ENCODE data around the gene GJC2. TPM values are rescaled to one million over a fixed set of nuclear protein-coding genes. Genes with fewer than 3 reads are reported as not detected.

GJC2 gene
- polyA plus RNA-seq, 1 of the 3 experiments (the other 2 are of a cell fraction): 0.92 TPM

DNA sequence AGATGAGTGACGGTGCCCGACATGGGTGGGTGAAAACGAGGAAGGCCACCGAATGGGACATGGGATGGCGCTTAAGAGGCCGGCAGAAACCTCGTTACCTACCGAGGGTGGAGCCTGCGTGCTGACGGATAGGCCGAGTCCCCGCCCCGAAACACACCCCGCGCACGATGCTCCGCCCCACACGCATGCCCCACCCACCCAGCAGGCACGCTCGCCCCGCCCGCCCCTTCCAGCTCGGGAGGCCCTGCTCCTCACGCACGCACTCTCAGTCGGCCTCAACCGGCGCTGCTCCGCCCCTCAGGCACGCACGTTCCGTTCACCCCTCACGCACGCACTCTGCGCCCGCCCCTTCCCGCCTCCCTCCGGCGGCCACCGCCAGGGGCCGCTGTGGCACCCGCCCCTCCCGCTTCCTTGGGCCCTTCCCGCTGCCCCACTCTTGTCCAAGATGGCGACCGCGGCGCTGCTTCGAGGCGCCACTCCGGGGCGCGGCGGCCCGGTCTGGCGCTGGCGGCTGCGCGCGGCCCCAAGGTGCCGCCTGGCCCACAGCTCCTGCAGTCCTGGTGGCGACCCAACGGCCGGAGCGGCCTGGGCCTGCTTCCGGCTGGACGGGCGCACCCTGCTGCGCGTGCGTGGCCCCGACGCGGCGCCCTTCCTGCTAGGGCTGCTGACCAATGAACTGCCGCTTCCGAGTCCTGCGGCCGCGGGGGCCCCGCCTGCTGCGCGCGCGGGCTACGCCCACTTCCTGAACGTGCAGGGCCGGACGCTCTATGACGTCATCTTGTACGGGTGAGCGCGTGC, 15.8 kb downstream of the GJC2 start, which contains the start of gene IBA57:
Gene IBA57 (plus strand): TSS at position 433 of the 798 bp plus-strand sequence. CDS start 13 bp downstream, at position 446.
- Histone ChIP-seq H3K4me1 (ENCODE audit: control insufficient read depth in 1 of 2, insufficient read depth in 2 of 2, low read depth in 1 of 2, low read length in 1 of 2) (peaks cover 13 to 25% of the 10 kb centered on the region in 2 experiments; a peak in 3 of 4 replicates), H3K4me2 (peak within 1 kb of the TSS; percentile 97), H3K36me3 (replicated peaks in 1 of 2; ENCODE audit: control insufficient read depth in 1 of 2, insufficient read depth in 2 of 2, low read length in 1 of 2) (no peaks in the 10 kb centered on the region), H3K27ac (ENCODE audit: low read depth in 2 of 2, low read length in 1 of 2) (peak within 1 kb of the TSS; percentile 93 to 98), H3K79me2 (ENCODE audit: insufficient read depth) (peaks cover 24% of the 10 kb centered on the region), H3K9me2 (no peaks in the 10 kb centered on the region), H3K4me3 (ENCODE audit: low read depth in 2 of 2, low read length in 1 of 2) (peak within 1 kb of the TSS; percentile 74 to 79), H3K9ac (peak within 1 kb of the TSS; percentile 99), H2AFZ (ENCODE audit: low read depth) (peak within 1 kb of the TSS; percentile 93; the same call in 1 of the 2 replicates), H3K9me3 (no peaks in the 10 kb centered on the region), H3F3A (replicated peaks; ENCODE audit: insufficient read depth) (no peaks in the 10 kb centered on the region), H4K20me1 (ENCODE audit: insufficient read depth) (no peaks in the 10 kb centered on the region), H3K27me3 (ENCODE audit: insufficient read depth) (no peaks in the 10 kb centered on the region)
- TF ChIP-seq FOSL2 (IDR thresholded peaks at IDR 0.05; ENCODE audit: borderline replicate concordance, low read depth) (no peak), YY1 (IDR thresholded peaks at IDR 0.05; ENCODE audit: low read depth) (peak; percentile 90), NRF1 (IDR thresholded peaks at IDR 0.05; ENCODE audit: low read depth, low read length) (peak; percentile 86), RXRA (IDR thresholded peaks at IDR 0.05; ENCODE audit: borderline replicate concordance, low read depth) (no peak), RAD21 (IDR thresholded peaks at IDR 0.05; ENCODE audit: low read length) (no peak), TAF1 (IDR thresholded peaks at IDR 0.05; ENCODE audit: borderline replicate concordance, low read depth, low read length) (peak; percentile 85; the same call in 1 of the 2 replicates), GABPA (IDR thresholded peaks at IDR 0.05; ENCODE audit: low read depth) (peak; percentile 67), POLR2AphosphoS5 (IDR thresholded peaks at IDR 0.05; ENCODE audit: low read depth, low read length) (peak; percentile 69), ELF1 (IDR thresholded peaks at IDR 0.05) (peak; percentile 90), MXI1 (IDR thresholded peaks at IDR 0.05; ENCODE audit: low read depth, low read length) (peak; percentile 14; the same call in 1 of the 2 replicates)
- TF ChIP-seq, protein P1, sequence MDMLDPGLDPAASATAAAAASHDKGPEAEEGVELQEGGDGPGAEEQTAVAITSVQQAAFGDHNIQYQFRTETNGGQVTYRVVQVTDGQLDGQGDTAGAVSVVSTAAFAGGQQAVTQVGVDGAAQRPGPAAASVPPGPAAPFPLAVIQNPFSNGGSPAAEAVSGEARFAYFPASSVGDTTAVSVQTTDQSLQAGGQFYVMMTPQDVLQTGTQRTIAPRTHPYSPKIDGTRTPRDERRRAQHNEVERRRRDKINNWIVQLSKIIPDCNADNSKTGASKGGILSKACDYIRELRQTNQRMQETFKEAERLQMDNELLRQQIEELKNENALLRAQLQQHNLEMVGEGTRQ (IDR thresholded peaks at IDR 0.05; ENCODE audit: borderline replicate concordance, low read depth, low read length): no peak
- TF ChIP-seq, protein P2, sequence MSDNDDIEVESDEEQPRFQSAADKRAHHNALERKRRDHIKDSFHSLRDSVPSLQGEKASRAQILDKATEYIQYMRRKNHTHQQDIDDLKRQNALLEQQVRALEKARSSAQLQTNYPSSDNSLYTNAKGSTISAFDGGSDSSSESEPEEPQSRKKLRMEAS (IDR thresholded peaks at IDR 0.05; ENCODE audit: low read depth): peak; percentile 72
- TF ChIP-seq, protein P3, sequence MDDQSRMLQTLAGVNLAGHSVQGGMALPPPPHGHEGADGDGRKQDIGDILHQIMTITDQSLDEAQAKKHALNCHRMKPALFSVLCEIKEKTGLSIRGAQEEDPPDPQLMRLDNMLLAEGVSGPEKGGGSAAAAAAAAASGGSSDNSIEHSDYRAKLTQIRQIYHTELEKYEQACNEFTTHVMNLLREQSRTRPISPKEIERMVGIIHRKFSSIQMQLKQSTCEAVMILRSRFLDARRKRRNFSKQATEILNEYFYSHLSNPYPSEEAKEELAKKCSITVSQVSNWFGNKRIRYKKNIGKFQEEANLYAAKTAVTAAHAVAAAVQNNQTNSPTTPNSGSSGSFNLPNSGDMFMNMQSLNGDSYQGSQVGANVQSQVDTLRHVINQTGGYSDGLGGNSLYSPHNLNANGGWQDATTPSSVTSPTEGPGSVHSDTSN (IDR thresholded peaks at IDR 0.05): peak; percentile 59
- TF ChIP-seq, protein P4, sequence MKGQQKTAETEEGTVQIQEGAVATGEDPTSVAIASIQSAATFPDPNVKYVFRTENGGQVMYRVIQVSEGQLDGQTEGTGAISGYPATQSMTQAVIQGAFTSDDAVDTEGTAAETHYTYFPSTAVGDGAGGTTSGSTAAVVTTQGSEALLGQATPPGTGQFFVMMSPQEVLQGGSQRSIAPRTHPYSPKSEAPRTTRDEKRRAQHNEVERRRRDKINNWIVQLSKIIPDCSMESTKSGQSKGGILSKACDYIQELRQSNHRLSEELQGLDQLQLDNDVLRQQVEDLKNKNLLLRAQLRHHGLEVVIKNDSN (IDR thresholded peaks at IDR 0.05; ENCODE audit: borderline replicate concordance, low read depth): peak; percentile 43; the same call in 1 of the 2 replicates
- TF ChIP-seq, protein P5, sequence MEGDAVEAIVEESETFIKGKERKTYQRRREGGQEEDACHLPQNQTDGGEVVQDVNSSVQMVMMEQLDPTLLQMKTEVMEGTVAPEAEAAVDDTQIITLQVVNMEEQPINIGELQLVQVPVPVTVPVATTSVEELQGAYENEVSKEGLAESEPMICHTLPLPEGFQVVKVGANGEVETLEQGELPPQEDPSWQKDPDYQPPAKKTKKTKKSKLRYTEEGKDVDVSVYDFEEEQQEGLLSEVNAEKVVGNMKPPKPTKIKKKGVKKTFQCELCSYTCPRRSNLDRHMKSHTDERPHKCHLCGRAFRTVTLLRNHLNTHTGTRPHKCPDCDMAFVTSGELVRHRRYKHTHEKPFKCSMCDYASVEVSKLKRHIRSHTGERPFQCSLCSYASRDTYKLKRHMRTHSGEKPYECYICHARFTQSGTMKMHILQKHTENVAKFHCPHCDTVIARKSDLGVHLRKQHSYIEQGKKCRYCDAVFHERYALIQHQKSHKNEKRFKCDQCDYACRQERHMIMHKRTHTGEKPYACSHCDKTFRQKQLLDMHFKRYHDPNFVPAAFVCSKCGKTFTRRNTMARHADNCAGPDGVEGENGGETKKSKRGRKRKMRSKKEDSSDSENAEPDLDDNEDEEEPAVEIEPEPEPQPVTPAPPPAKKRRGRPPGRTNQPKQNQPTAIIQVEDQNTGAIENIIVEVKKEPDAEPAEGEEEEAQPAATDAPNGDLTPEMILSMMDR (IDR thresholded peaks at IDR 0.05): peak; percentile 79
- TF ChIP-seq, protein P6, sequence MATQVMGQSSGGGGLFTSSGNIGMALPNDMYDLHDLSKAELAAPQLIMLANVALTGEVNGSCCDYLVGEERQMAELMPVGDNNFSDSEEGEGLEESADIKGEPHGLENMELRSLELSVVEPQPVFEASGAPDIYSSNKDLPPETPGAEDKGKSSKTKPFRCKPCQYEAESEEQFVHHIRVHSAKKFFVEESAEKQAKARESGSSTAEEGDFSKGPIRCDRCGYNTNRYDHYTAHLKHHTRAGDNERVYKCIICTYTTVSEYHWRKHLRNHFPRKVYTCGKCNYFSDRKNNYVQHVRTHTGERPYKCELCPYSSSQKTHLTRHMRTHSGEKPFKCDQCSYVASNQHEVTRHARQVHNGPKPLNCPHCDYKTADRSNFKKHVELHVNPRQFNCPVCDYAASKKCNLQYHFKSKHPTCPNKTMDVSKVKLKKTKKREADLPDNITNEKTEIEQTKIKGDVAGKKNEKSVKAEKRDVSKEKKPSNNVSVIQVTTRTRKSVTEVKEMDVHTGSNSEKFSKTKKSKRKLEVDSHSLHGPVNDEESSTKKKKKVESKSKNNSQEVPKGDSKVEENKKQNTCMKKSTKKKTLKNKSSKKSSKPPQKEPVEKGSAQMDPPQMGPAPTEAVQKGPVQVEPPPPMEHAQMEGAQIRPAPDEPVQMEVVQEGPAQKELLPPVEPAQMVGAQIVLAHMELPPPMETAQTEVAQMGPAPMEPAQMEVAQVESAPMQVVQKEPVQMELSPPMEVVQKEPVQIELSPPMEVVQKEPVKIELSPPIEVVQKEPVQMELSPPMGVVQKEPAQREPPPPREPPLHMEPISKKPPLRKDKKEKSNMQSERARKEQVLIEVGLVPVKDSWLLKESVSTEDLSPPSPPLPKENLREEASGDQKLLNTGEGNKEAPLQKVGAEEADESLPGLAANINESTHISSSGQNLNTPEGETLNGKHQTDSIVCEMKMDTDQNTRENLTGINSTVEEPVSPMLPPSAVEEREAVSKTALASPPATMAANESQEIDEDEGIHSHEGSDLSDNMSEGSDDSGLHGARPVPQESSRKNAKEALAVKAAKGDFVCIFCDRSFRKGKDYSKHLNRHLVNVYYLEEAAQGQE (IDR thresholded peaks at IDR 0.05; ENCODE audit: low read depth, low read length): peak; percentile 61; the same call in 1 of the 2 replicates
- 3% methylated on average over 41 of the region's 93 CpGs for WGBS (ENCODE audit: low lambda C conversion rate)
- CTCF ChIA-PET: interaction anchor here (0.6 to 5.5 kb wide), 22 partner anchors 9 to 456 kb away, joined by 3 to 54 read pairs (median 5); partner anchors contain the start of genes GJC2 and GUK1
- DNase-seq: peak; percentile 98
- POLR2A ChIA-PET: interaction anchor here (0.6 to 2.1 kb wide), 13 partner anchors 8 to 292 kb away, joined by 3 to 8 read pairs (median 4); partner anchors contain the start of genes GJC2 and GUK1
